WTC11 (cell line): Measurements from ENCODE around the gene ABCA1.

Experiments used
- CREB1 ChIP-seq: sonication (generic); formaldehyde crosslinking; IDR thresholded peaks from 2 replicates; pipeline ENCODE4 v1.8.0; 2023; ENCODE audit warnings: mild to moderate bottlenecking, missing genetic modification reagents
- ELF4 ChIP-seq: sonication (generic); formaldehyde crosslinking; IDR thresholded peaks from 2 replicates; pipeline ENCODE4 v1.8.1; 2022; ENCODE audit warnings: low read depth, mild to moderate bottlenecking, moderate library complexity, missing genetic modification reagents
- FOXJ3 ChIP-seq: sonication (generic); formaldehyde crosslinking; IDR thresholded peaks from 2 replicates; pipeline ENCODE4 v1.9.0; 2021; ENCODE audit warnings: missing genetic modification reagents, mild to moderate bottlenecking, borderline replicate concordance
- JUN ChIP-seq: sonication (generic); formaldehyde crosslinking; IDR thresholded peaks from 2 replicates; pipeline ENCODE4 v1.8.0; 2023; ENCODE audit warnings: mild to moderate bottlenecking, missing genetic modification reagents
- NR1H2 ChIP-seq: sonication (generic); formaldehyde crosslinking; IDR thresholded peaks from 2 replicates; pipeline ENCODE4 v1.9.0; 2021; ENCODE audit warnings: mild to moderate bottlenecking, moderate library complexity, missing genetic modification reagents
- SP1 ChIP-seq: sonication (generic); formaldehyde crosslinking; conservative IDR thresholded peaks from 2 replicates; pipeline ENCODE4 v1.8.1; 2022; ENCODE audit warnings: missing genetic modification reagents
- TEAD4 ChIP-seq: sonication (generic); formaldehyde crosslinking; IDR thresholded peaks from 2 replicates; pipeline ENCODE4 v1.8.0; 2022; ENCODE audit warnings: mild to moderate bottlenecking, missing genetic modification reagents
- TF ChIP-seq, protein P1 (sequence below): fragments of 200-600 bp; IDR thresholded peaks from 2 replicates; pipeline ENCODE4 v1.8.0; 2022; ENCODE audit warnings: antibody characterized with exemption
- TF ChIP-seq, protein P2 (sequence below): sonication (generic); formaldehyde crosslinking; conservative IDR thresholded peaks from 2 replicates; pipeline ENCODE4 v1.8.1; 2022; ENCODE audit warnings: mild to moderate bottlenecking, missing genetic modification reagents
- TF ChIP-seq, protein P3 (sequence below): sonication (generic); formaldehyde crosslinking; IDR thresholded peaks from 2 replicates; pipeline ENCODE4 v1.8.0; 2022; ENCODE audit warnings: mild to moderate bottlenecking, missing genetic modification reagents
- TF ChIP-seq, protein P4 (sequence below): sonication (generic); formaldehyde crosslinking; IDR thresholded peaks from 2 replicates; pipeline ENCODE4 v1.8.1; 2023; ENCODE audit warnings: mild to moderate bottlenecking, missing genetic modification reagents, moderate library complexity
- TF ChIP-seq, protein P5 (sequence below): sonication (generic); formaldehyde crosslinking; IDR thresholded peaks from 2 replicates; pipeline ENCODE4 v1.8.0; 2022; ENCODE audit warnings: missing genetic modification reagents

DNA sequence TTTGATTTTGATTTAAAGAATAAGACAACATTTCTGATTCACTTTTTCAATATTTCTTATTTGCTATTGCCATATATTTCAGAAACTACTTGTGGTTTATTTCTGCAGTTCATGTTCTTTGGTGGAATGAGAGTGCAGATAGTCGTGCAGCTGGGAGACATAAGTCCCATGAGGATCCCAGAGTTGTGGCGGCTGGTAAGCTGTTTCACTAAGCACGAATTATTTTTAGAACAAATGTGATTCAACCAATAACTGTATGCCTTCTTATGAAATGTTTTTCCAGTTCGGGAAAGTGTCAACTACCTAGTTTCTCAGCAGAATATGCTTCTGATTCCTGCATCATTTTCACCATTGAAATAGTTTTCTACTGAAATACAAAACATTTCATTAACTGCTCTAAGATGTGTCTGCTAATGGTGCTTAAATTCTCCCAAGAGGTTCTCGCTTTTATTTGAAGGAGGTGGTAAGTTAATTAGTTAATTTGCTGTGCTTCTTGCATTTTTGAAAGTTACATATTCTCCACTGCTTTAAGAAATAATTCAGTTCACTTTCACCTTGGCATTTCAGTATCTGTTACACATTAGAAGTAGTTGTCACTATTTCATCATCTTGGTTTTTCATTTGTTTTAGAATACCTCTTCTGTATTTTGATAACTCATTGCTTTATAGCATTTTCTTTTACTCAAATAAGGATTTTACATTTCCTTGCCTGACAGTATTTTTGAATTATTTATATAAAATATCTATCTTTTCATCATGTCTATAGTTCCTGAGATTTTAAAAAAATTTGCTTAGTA is 155.0 kb downstream of the ABCA1 start:
- TF ChIP-seq, protein P1, sequence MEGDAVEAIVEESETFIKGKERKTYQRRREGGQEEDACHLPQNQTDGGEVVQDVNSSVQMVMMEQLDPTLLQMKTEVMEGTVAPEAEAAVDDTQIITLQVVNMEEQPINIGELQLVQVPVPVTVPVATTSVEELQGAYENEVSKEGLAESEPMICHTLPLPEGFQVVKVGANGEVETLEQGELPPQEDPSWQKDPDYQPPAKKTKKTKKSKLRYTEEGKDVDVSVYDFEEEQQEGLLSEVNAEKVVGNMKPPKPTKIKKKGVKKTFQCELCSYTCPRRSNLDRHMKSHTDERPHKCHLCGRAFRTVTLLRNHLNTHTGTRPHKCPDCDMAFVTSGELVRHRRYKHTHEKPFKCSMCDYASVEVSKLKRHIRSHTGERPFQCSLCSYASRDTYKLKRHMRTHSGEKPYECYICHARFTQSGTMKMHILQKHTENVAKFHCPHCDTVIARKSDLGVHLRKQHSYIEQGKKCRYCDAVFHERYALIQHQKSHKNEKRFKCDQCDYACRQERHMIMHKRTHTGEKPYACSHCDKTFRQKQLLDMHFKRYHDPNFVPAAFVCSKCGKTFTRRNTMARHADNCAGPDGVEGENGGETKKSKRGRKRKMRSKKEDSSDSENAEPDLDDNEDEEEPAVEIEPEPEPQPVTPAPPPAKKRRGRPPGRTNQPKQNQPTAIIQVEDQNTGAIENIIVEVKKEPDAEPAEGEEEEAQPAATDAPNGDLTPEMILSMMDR, result no peak
- TF ChIP-seq JUN (CRISPR knock-in tag) (no peak), FOXJ3 (no peak), NR1H2 (CRISPR knock-in tag) (no peak), TEAD4 (no peak), CREB1 (CRISPR knock-in tag) (no peak), SP1 (CRISPR knock-in tag) (no peak), ELF4 (CRISPR knock-in tag) (no peak)
- TF ChIP-seq, protein P2, sequence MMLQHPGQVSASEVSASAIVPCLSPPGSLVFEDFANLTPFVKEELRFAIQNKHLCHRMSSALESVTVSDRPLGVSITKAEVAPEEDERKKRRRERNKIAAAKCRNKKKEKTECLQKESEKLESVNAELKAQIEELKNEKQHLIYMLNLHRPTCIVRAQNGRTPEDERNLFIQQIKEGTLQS (CRISPR knock-in tag), result no peak
- TF ChIP-seq, protein P3, sequence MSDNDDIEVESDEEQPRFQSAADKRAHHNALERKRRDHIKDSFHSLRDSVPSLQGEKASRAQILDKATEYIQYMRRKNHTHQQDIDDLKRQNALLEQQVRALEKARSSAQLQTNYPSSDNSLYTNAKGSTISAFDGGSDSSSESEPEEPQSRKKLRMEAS, result no peak
- TF ChIP-seq, protein P4, sequence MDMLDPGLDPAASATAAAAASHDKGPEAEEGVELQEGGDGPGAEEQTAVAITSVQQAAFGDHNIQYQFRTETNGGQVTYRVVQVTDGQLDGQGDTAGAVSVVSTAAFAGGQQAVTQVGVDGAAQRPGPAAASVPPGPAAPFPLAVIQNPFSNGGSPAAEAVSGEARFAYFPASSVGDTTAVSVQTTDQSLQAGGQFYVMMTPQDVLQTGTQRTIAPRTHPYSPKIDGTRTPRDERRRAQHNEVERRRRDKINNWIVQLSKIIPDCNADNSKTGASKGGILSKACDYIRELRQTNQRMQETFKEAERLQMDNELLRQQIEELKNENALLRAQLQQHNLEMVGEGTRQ (CRISPR knock-in tag), result no peak
- TF ChIP-seq, protein P5, sequence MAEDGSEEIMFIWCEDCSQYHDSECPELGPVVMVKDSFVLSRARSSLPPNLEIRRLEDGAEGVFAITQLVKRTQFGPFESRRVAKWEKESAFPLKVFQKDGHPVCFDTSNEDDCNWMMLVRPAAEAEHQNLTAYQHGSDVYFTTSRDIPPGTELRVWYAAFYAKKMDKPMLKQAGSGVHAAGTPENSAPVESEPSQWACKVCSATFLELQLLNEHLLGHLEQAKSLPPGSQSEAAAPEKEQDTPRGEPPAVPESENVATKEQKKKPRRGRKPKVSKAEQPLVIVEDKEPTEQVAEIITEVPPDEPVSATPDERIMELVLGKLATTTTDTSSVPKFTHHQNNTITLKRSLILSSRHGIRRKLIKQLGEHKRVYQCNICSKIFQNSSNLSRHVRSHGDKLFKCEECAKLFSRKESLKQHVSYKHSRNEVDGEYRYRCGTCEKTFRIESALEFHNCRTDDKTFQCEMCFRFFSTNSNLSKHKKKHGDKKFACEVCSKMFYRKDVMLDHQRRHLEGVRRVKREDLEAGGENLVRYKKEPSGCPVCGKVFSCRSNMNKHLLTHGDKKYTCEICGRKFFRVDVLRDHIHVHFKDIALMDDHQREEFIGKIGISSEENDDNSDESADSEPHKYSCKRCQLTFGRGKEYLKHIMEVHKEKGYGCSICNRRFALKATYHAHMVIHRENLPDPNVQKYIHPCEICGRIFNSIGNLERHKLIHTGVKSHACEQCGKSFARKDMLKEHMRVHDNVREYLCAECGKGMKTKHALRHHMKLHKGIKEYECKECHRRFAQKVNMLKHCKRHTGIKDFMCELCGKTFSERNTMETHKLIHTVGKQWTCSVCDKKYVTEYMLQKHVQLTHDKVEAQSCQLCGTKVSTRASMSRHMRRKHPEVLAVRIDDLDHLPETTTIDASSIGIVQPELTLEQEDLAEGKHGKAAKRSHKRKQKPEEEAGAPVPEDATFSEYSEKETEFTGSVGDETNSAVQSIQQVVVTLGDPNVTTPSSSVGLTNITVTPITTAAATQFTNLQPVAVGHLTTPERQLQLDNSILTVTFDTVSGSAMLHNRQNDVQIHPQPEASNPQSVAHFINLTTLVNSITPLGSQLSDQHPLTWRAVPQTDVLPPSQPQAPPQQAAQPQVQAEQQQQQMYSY (CRISPR knock-in tag), result no peak
